Stimulated activated CD8-positive, alpha-beta memory T cell treated with anti-CD3 and anti-CD28 coated beads, Interleukin-4, amount 100 ng/mL, for 48 hours (primary cell): Measurements from ENCODE around the gene CKS2.
"Not testable (repeated sequence)": the region's sequence is repeated elsewhere in the genome, so short reads cannot be mapped to it uniquely, and the experiment has no call there.

ENCODE experiments used
- DNase-seq: peaks from one replicate; pipeline ENCODE4 v3.0.0-alpha.2; 2020

CKS2 gene

DNA sequence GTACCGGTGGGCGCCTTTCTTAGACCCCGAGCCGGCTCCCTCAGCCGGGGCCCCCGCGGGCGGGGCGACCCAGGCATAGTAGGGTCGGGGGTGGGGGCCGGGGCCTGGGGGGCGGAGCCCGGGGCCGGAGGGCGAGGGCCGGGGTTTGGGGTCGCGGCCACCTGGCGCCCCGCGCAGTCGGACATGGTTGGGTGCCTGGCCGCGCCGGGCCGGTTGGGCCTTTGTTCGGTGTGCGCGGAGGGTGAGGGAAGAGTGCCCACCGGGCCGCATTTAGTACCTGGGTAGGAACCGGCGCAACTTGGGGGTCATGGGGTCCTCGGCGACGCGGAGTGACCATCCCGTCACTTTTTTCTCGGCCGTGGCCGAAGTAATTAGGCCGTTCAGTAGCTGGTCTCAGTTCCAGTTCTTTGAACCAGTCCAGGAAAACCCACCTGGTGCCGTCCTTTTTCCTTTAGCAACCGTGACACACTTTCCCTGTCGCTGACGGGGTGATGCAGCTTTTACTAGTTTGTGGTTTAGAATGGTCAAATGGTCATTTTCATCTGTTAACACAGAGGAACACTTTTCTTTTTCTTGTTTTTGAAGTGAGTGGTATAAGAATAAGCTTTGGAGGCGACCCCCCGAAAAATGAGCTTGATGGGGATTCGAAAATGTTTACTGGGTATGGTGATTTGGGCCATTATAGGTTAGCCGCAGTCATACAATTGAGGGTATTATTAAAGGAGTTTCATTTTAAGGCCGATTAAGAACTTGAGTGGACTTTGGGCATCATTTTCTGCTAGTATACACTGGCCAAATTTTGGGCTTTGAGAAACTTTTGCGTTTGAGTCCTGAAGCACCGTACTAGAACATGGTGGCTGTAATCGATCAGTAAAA, 589 bp downstream of the CKS2 start:
- DNase-seq = no peak

DNA sequence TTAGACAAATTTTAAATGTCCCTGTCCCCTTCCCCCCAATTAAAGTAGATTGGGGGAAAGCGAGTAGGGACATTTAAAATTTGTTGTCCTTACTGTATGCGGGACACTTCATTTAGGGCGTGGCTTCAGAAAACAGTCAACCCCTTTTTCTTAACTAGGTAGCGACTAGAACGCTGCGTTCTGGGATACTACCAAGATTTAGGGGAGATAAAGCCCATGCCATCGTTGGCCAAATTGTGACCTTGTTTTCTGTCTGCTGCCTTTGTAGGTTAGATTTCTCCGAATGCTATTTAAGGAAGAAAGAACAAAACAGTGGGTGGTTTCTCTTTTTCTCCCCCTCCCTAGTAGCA, 1.2 kb downstream of the CKS2 start:
- no peak for DNase-seq

GRCh38 chr9:89313842-89314241, 2.8 kb downstream of the CKS2 start:
- DNase-seq = no peak

GRCh38 chr9:89314955-89315354, 4.0 kb downstream of the CKS2 start:
- DNase-seq = no peak

GRCh38 chr9:89315482-89315881, 4.5 kb downstream of the CKS2 start:
- DNase-seq = no peak

DNA sequence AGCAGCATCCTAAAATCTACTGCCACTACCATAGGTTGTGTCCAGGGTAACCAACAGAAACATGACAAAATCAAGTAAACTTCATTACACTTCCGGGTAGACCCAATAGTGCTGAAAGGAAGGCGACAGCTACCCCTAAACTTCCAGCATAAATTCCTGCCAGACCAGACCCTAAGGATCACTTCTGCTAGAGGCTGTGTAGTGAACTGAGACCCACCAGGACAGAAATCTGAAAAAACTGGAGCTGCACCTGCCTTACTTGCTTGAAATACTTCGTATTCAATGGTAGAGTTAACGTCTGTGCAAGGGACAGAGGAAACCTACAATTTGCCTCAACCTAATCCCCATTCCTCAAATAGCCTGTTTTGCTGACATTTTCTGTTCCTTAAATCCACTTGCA, 6.3 kb downstream of the CKS2 start:
- DNase-seq = no peak

GRCh38 chr9:89318123-89319014, 7.4 kb downstream of the CKS2 start, which contains the start of gene SECISBP2:
Gene SECISBP2 (plus strand): TSS chr9:89318500. CDS start chr9:89318577, 77 bp downstream.
- DNase-seq = peak; percentile 98

- no peak for DNase-seq
Measured at GRCh38 chr9:89319015-89319905, 8.3 kb downstream of the CKS2 start.

DNA sequence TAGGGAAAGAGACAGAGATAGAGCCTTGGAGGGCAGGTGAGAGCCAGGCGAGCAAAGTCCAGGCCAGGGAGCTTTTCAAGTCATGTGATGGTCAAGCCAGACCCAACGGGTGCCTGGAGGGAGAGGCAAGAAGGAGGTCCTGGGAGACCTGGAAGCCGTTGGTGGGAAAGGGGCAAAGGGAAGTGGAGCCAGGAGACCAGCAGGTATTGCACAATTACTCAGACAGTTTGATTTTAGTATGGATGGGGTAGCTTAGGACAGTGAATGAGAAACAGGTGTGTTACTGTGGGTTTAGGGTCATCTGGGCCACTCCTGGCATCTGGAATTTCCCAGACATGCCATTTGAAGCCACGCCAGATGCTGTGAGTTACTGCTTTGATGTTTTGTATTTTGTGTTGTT, 12.4 kb downstream of the CKS2 start:
- DNase-seq = no peak

- DNase-seq = no peak
Measured at GRCh38 chr9:89325733-89326132, 14.7 kb downstream of the CKS2 start.

DNA sequence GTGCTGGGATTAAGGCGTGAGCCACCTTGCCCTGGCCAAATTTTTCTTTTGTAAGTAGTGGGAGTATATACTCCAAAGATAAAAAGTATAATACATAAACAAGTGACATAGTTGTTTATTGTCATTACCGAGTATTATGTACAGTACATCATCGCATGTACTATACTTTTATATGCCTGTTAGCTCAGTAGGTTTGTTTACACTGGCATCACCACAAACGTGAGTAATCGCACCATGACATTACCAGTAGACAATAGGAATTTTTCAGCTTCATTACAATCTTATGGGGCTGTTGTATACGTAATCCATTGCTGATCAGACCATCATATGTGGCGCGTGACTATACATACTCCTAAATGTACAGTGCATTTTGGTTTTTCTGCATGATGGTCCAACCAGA, 17.1 kb downstream of the CKS2 start:
- DNase-seq = no peak

DNA sequence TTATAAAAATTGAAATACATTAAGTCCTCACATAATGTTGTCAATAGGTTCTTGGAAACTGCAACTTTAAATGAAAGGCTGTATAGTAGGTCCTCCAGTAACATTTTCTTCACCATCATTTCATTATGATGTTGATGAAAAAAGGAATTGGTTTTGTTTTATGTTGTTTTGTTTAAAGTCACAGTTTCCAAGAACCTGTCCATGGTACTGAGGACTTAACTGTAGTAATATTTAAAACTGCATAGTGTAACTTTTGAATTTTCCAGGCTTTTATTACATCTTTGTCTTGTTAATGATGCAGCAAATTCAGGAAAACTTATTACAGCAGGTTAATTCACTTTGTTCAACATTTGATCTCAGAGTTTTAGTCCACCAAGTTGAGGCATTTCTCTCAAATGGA, 18.9 kb downstream of the CKS2 start:
- DNase-seq = no peak

GRCh38 chr9:89330513-89330912, 19.5 kb downstream of the CKS2 start:
- DNase-seq = no peak

GRCh38 chr9:89339807-89340206, 28.8 kb downstream of the CKS2 start:
- DNase-seq = no peak

DNA sequence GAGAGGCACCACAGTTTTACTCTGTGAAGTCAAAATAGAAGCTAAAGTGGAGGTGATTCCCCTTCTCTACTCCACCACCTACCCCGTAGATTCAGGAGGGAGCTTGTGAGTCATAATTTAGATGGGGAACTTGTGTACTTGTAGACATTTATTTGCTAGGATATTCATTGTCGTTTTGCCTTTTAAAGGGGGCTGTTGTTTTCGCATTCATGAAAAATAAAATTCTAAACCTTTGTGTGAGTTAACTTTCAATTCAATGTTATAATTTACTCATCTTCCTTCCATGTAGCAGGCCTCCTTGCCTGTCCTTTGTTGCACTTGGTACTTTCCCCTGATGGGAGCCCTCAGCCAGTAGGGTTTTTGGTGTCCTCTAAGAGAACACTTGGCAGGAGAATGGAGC, 29.3 kb downstream of the CKS2 start:
- no peak for DNase-seq

DNA sequence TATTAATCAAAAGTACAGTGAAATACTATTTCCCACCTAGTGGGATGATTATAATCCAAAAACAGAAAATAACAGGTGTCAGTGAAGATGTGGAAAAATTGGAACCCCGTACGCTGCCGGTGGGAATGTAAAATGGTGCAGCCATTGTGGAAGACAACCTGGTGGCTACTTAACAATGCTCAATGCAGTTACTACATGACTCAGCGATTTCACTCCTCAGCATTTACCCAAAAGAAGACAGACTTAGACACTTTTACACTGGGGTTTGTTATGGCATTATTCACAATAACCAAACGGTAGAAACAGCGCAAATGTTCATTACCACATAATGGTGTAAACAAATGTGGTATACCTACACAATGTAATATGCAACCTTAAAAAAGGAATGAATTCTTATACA, 31.2 kb downstream of the CKS2 start:
- no peak for DNase-seq

DNA sequence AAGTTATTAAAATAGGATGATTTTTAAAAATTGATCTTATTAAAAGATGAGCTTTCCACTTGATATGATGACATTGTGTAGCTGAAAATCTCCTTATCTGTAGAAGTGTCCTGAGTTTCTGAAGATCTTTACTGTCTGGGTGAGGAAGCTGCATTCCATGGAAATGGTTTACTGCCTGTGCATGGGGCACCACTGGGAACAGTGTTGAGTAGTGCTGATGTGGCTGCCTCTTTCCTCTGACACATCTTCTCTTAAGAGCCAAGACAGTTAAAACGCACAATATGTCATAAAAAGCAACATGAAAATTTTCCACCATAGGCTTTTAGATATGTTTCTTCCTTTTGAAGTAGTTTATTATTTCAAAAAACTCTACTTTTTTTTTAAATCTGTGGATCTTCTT, 32.0 kb downstream of the CKS2 start:
- DNase-seq = no peak

DNA sequence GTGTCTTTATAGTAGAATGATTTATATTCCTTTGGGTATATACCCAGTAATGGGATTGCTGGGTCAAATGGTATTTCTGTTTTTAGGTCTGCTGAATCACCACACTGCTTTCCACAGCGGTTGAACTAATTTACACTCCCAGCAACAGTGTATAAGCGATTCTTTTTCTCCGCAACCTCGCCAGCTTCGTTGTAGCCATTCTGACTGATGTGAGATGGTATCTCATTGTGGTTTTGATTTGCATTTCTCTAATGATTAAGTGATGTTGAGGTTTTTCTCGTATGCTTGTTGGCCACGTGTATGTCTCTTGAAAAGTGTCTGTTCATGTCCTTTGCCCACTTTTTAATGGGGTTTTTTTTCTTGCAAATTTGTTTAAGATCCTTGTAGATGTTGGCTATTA, 32.8 kb downstream of the CKS2 start:
- not testable (repeated sequence) for DNase-seq

GRCh38 chr9:89345476-89345875, 34.5 kb downstream of the CKS2 start:
- no peak for DNase-seq

GRCh38 chr9:89346696-89347095, 35.7 kb downstream of the CKS2 start:
- DNase-seq = no peak

DNA sequence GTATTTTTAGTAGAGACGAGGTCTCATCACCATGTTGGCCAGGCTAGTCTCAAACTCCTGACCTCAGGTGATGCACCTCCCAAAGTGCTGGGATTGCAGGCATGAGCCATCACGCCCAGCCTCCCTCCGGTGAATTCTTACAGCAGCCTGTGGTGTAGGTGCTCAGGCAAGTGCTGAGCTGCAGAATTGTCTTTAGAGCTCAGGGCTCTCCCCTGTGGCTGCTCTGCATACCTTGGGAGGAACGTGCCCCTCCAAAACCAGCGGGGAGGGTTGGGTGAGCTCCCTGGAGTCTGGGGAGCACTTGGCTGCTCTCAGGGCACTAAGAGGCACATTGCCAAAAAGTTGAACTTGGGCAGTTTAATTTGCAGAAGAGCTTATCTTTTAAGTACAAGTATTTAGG, 36.7 kb downstream of the CKS2 start:
- DNase-seq = no peak

GRCh38 chr9:89349607-89350006, 38.6 kb downstream of the CKS2 start:
- DNase-seq = no peak

DNA sequence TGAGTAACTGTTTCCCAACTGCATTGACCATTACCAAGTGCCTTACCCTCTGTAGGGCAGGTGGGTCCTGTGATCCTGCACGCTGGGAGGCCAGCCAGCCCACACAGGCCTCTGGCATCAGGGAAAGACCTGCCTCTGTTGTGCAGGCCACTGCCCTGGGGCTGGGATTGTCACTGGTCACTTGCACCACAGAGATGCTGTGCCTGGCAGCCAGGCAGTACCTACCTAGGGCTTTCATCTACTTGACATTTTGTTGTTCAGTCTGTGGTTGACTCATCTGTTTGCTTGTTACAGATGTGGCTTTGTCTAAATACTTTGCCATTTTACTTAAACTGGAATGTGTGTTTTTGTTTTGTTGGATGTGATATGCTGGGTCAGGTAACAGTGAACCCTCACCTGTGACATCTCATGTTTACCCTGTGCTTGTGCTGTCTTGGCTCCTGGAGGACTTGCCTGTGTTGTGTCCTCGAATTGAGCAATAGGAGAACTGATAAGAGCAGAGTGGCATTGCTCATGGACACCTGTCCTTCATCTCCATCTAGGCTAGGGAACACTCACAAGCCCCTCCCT, 40.1 kb downstream of the CKS2 start:
- DNase-seq = no peak
